Measurements from ENCODE around the gene NPTN.

NPTN gene

DNA sequence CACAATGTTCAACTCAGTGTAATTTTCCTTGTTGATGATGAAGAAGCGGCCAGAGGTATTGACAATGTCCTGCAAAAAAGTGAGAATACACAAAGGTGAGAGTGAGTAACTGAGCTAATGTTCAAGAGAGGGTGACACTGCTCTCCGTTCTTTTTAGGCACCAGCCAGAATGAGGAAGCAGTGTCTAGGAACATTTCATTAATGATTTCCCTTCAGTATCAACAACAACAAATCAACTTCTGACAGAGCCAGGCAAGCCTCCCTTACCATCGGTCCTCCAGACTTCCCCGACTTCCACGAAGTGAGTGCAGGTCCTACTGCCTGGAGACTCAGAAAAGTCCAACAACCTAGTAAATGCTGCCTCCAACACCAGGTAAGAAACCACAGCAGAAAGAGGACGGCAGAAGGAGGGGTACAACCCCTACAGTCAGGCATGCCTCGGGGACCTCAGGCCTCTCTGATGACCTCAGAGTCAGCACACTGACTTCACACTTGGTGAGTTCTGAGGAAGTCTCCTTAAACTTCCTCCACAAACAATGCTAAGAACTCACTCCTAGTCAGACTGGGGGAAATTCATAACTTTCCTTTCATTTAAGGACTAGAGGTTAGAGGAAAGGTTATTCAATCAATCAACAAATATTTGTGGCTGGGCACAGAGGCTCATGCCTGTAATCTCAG lies 62.7 kb downstream of the NPTN start:
- no peak for TF ChIP-seq REST (IDR thresholded peaks at IDR 0.05; ENCODE audit: insufficient read depth in 1 of 2, low read depth in 2 of 2, low read length in 2 of 2)

- TF ChIP-seq SIN3A (IDR thresholded peaks at IDR 0.05; ENCODE audit: borderline replicate concordance, insufficient read depth, low read length) (no peak), FOXP2 (optimal IDR thresholded peaks at IDR 0.05; ENCODE audit: borderline replicate concordance, extremely low read depth, extremely low read length, insufficient read depth) (no peak), POLR2AphosphoS5 (IDR thresholded peaks at IDR 0.05; ENCODE audit: low read depth, low read length) (no peak)
Observed at GRCh38 chr15:73569361-73569760, 63.8 kb downstream of the NPTN start.

GRCh38 chr15:73568564-73569280 lies 64.5 kb downstream of the NPTN start:
- TF ChIP-seq TAF1 (IDR thresholded peaks at IDR 0.05; ENCODE audit: borderline replicate concordance, insufficient read depth, low read length), result no peak
- no peak for TF ChIP-seq FOXP2 (optimal IDR thresholded peaks at IDR 0.05; ENCODE audit: borderline replicate concordance, extremely low read depth, extremely low read length, insufficient read depth)
- TF ChIP-seq REST (IDR thresholded peaks at IDR 0.05; ENCODE audit: insufficient read depth in 1 of 2, low read depth in 2 of 2, low read length in 2 of 2), result no peak
- no peak for TF ChIP-seq POLR2AphosphoS5 (IDR thresholded peaks at IDR 0.05; ENCODE audit: low read depth, low read length)
- TF ChIP-seq SIN3A (IDR thresholded peaks at IDR 0.05; ENCODE audit: borderline replicate concordance, insufficient read depth, low read length), result no peak

- TF ChIP-seq REST (IDR thresholded peaks at IDR 0.05; ENCODE audit: insufficient read depth in 1 of 2, low read depth in 2 of 2, low read length in 2 of 2) (no peak), FOXP2 (optimal IDR thresholded peaks at IDR 0.05; ENCODE audit: borderline replicate concordance, extremely low read depth, extremely low read length, insufficient read depth) (no peak)
Observed at GRCh38 chr15:73567020-73567419, 66.2 kb downstream of the NPTN start.

- no peak for TF ChIP-seq POLR2AphosphoS5 (IDR thresholded peaks at IDR 0.05; ENCODE audit: low read depth, low read length)
- no peak for TF ChIP-seq FOXP2 (optimal IDR thresholded peaks at IDR 0.05; ENCODE audit: borderline replicate concordance, extremely low read depth, extremely low read length, insufficient read depth)
- no peak for TF ChIP-seq TAF1 (IDR thresholded peaks at IDR 0.05; ENCODE audit: borderline replicate concordance, insufficient read depth, low read length)
- no peak for TF ChIP-seq REST (IDR thresholded peaks at IDR 0.05; ENCODE audit: insufficient read depth in 1 of 2, low read depth in 2 of 2, low read length in 2 of 2)
- peak; percentile 76; the same call in 1 of the 2 replicates for TF ChIP-seq SIN3A (IDR thresholded peaks at IDR 0.05; ENCODE audit: borderline replicate concordance, insufficient read depth, low read length)
Observed at GRCh38 chr15:73564255-73564654, 68.9 kb downstream of the NPTN start.
